ENCODE measurements around the gene SPEF2. TPM values are rescaled to one million over a fixed set of nuclear protein-coding genes. Genes with fewer than 3 reads are reported as not detected.
A peak's percentile ranks its signal among the peaks of the same experiment; 100 is the strongest.

SPEF2 gene
- total and polyA plus RNA-seq, 5 donors from 2014 or later = 0.75 to 4.4 (median 1.5) TPM

GRCh38 chr5:35657877-35658276 is 40.2 kb downstream of the SPEF2 start:
- no peaks in the 10 kb centered on the region for H3K36me3 ChIP-seq (ENCODE audit: control insufficient read depth, insufficient read depth, low read length)
- Mint-ChIP-seq H3K9me3 (peaks cover 0 to 10% (median 0%) of the 10 kb centered on the region in 7 donors), H3K27me3 (peaks cover 4% of the 10 kb centered on the region), H3K27ac (no peak overlapping the region), H3K4me3 (no peak overlapping the region), H3K36me3 (no peaks in the 10 kb centered on the region), H3K4me1 (no peaks in the 10 kb centered on the region)
- H3K4me1 ChIP-seq (ENCODE audit: control insufficient read depth, insufficient read depth, low read length, poor library complexity, severe bottlenecking) = no peaks in the 10 kb centered on the region
- DNase-seq (no peak), ATAC-seq (ENCODE audit: low read depth in 2 of 2) (no peak)
- H3K9me3 ChIP-seq (ENCODE audit: control insufficient read depth in 2 of 2, low read length in 2 of 2) = no peaks in the 10 kb centered on the region
- no peaks in the 10 kb centered on the region for H3K27me3 ChIP-seq (ENCODE audit: control insufficient read depth, insufficient read depth, low read length)
- H3K4me3 ChIP-seq (ENCODE audit: low read depth, low read length) = no peak overlapping the region
- no peak overlapping the region for H3K27ac ChIP-seq (ENCODE audit: insufficient read depth, low read length, poor library complexity, severe bottlenecking)

GRCh38 chr5:35659556-35659955 is 41.9 kb downstream of the SPEF2 start:
- H3K36me3 ChIP-seq (ENCODE audit: control insufficient read depth, insufficient read depth, low read length) = no peaks in the 10 kb centered on the region
- DNase-seq = no peak
- no peak overlapping the region for H3K27ac ChIP-seq (ENCODE audit: insufficient read depth, low read length, poor library complexity, severe bottlenecking)
- H3K27me3 ChIP-seq (ENCODE audit: control insufficient read depth, insufficient read depth, low read length) = no peaks in the 10 kb centered on the region
- no peak overlapping the region for H3K4me3 ChIP-seq (ENCODE audit: low read depth, low read length)
- H3K9me3 ChIP-seq (ENCODE audit: control insufficient read depth in 2 of 2, low read length in 2 of 2) = no peaks in the 10 kb centered on the region
- Mint-ChIP-seq H3K9me3 (peaks cover 0 to 12% (median 0%) of the 10 kb centered on the region in 7 donors), H3K27me3 (peaks cover 4% of the 10 kb centered on the region), H3K36me3 (peaks cover 5% of the 10 kb centered on the region), H3K4me3 (no peak overlapping the region), H3K27ac (no peak overlapping the region), H3K4me1 (peaks cover 0 to 3% (median under 1%) of the 10 kb centered on the region in 4 donors)
- ATAC-seq (ENCODE audit: low read depth in 2 of 2) = no peak
- no peaks in the 10 kb centered on the region for H3K4me1 ChIP-seq (ENCODE audit: control insufficient read depth, insufficient read depth, low read length, poor library complexity, severe bottlenecking)

- Mint-ChIP-seq H3K4me3 (no peak overlapping the region), H3K36me3 (peaks cover 5% of the 10 kb centered on the region), H3K27me3 (peaks cover 4% of the 10 kb centered on the region), H3K9me3 (peaks cover 0 to 12% (median 0%) of the 10 kb centered on the region in 7 donors), H3K27ac (no peak overlapping the region), H3K4me1 (peaks cover 0 to 3% (median under 1%) of the 10 kb centered on the region in 4 donors)
- Histone ChIP-seq H3K27me3 (ENCODE audit: control insufficient read depth, insufficient read depth, low read length) (no peaks in the 10 kb centered on the region), H3K4me1 (ENCODE audit: control insufficient read depth, insufficient read depth, low read length, poor library complexity, severe bottlenecking) (no peaks in the 10 kb centered on the region), H3K4me3 (ENCODE audit: low read depth, low read length) (no peak overlapping the region), H3K9me3 (ENCODE audit: control insufficient read depth in 2 of 2, low read length in 2 of 2) (no peaks in the 10 kb centered on the region), H3K36me3 (ENCODE audit: control insufficient read depth, insufficient read depth, low read length) (no peaks in the 10 kb centered on the region), H3K27ac (ENCODE audit: insufficient read depth, low read length, poor library complexity, severe bottlenecking) (no peak overlapping the region)
- DNase-seq = no peak
- no peak for ATAC-seq (ENCODE audit: low read depth in 2 of 2)
These were observed 42.8 kb downstream of the SPEF2 start for GRCh38 chr5:35660451-35660850.

DNA sequence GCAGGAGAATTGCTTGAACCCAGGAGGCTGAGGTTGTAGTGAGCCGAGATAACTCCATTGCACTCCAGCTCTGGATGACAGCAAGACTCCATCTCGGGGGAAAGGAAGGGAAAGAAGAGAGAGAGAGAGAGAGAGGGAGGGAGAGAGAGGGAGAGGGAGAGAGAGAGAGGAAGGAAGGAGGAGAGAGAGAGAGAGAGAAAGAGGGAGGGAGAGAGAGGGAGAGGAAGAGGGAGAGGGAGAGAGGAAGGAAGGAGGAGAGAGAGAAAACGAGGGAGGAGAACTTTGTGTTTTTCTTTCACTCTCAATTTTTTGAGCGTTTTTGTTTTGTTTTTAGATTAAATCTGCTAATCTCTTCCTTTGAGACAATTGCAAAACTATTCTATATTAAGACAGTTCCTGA is 46.9 kb downstream of the SPEF2 start:
- H3K27ac Mint-ChIP-seq = no peak overlapping the region
- no peak for DNase-seq
- no peaks in the 10 kb centered on the region for H3K27me3 ChIP-seq (ENCODE audit: control insufficient read depth, insufficient read depth, low read length)
- no peak for ATAC-seq (ENCODE audit: low read depth in 2 of 2)
- H3K27ac ChIP-seq (ENCODE audit: insufficient read depth, low read length, poor library complexity, severe bottlenecking) = no peak overlapping the region
- no peak overlapping the region for H3K4me3 Mint-ChIP-seq
- H3K4me1 ChIP-seq (ENCODE audit: control insufficient read depth, insufficient read depth, low read length, poor library complexity, severe bottlenecking) = no peaks in the 10 kb centered on the region
- H3K36me3 Mint-ChIP-seq = peaks cover 11% of the 10 kb centered on the region
- H3K9me3 ChIP-seq (ENCODE audit: control insufficient read depth in 2 of 2, low read length in 2 of 2) = no peaks in the 10 kb centered on the region
- H3K36me3 ChIP-seq (ENCODE audit: control insufficient read depth, insufficient read depth, low read length) = no peaks in the 10 kb centered on the region
- peaks cover 0 to 3% (median under 1%) of the 10 kb centered on the region in 4 donors for H3K4me1 Mint-ChIP-seq
- H3K9me3 Mint-ChIP-seq = peaks cover 0 to 12% (median 2%) of the 10 kb centered on the region in 7 donors
- H3K27me3 Mint-ChIP-seq = peaks cover 4% of the 10 kb centered on the region
- H3K4me3 ChIP-seq (ENCODE audit: low read depth, low read length) = no peak overlapping the region

GRCh38 chr5:35665096-35665495 is 47.4 kb downstream of the SPEF2 start:
- ATAC-seq (ENCODE audit: low read depth in 2 of 2) = no peak
- peaks cover 11% of the 10 kb centered on the region for H3K36me3 Mint-ChIP-seq

GRCh38 chr5:35668319-35668718 is 50.7 kb downstream of the SPEF2 start:
- Histone ChIP-seq H3K27me3 (ENCODE audit: control insufficient read depth, insufficient read depth, low read length) (no peaks in the 10 kb centered on the region), H3K9me3 (ENCODE audit: control insufficient read depth in 2 of 2, low read length in 2 of 2) (no peaks in the 10 kb centered on the region), H3K4me1 (ENCODE audit: control insufficient read depth, insufficient read depth, low read length, poor library complexity, severe bottlenecking) (peaks cover 7% of the 10 kb centered on the region), H3K27ac (ENCODE audit: insufficient read depth, low read length, poor library complexity, severe bottlenecking) (no peak overlapping the region), H3K4me3 (ENCODE audit: low read depth, low read length) (no peak overlapping the region), H3K36me3 (ENCODE audit: control insufficient read depth, insufficient read depth, low read length) (no peaks in the 10 kb centered on the region)
- peaks cover 7 to 29% (median 18%) of the 10 kb centered on the region in 4 donors for H3K4me1 Mint-ChIP-seq
- H3K4me3 Mint-ChIP-seq = no peak overlapping the region
- no peaks in the 10 kb centered on the region for H3K27me3 Mint-ChIP-seq
- H3K36me3 Mint-ChIP-seq = peaks cover 8% of the 10 kb centered on the region
- ATAC-seq (ENCODE audit: low read depth in 2 of 2) (no peak), DNase-seq (no peak)
- H3K27ac Mint-ChIP-seq = no peak overlapping the region
- H3K9me3 Mint-ChIP-seq = peaks cover 0 to 3% (median 0%) of the 10 kb centered on the region in 7 donors

More at GRCh38 chr5:35665096-35665495, 47.4 kb downstream of the SPEF2 start:
- Histone ChIP-seq H3K4me1 (ENCODE audit: control insufficient read depth, insufficient read depth, low read length, poor library complexity, severe bottlenecking) (no peaks in the 10 kb centered on the region), H3K27ac (ENCODE audit: insufficient read depth, low read length, poor library complexity, severe bottlenecking) (no peak overlapping the region), H3K27me3 (ENCODE audit: control insufficient read depth, insufficient read depth, low read length) (no peaks in the 10 kb centered on the region), H3K4me3 (ENCODE audit: low read depth, low read length) (no peak overlapping the region), H3K9me3 (ENCODE audit: control insufficient read depth in 2 of 2, low read length in 2 of 2) (no peaks in the 10 kb centered on the region), H3K36me3 (ENCODE audit: control insufficient read depth, insufficient read depth, low read length) (no peaks in the 10 kb centered on the region)
- Mint-ChIP-seq H3K4me3 (no peak overlapping the region), H3K4me1 (peaks cover 0 to 4% (median 2%) of the 10 kb centered on the region in 4 donors), H3K27me3 (peaks cover 4% of the 10 kb centered on the region), H3K27ac (no peak overlapping the region), H3K9me3 (peaks cover 0 to 12% (median 2%) of the 10 kb centered on the region in 7 donors)
- no peak for DNase-seq

DNA sequence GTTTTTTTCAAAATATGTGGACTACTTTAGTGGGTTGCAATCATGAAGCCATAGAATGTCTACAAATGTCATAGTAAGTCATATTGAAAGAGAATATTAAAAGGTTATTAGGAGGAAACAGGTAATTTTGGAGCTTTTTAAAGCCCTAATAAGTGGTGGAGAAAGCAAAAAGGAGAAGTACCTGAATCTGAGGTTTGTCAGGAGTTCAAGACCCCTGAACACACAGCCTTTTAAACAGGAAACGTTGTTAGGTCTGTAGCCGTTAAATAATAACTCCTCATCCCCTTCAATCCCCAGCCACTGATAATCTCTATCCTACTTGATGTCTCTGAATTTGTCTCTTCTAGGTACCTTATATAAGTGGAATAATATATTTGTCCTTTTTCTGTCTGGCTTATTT is 51.1 kb downstream of the SPEF2 start:
- H3K9me3 ChIP-seq (ENCODE audit: control insufficient read depth in 2 of 2, low read length in 2 of 2) = no peaks in the 10 kb centered on the region
- H3K27ac Mint-ChIP-seq = no peak overlapping the region
- H3K4me3 ChIP-seq (ENCODE audit: low read depth, low read length) = no peak overlapping the region
- peaks cover 6% of the 10 kb centered on the region for H3K36me3 Mint-ChIP-seq
- H3K9me3 Mint-ChIP-seq = peaks cover 0 to 3% (median 0%) of the 10 kb centered on the region in 7 donors
- H3K27ac ChIP-seq (ENCODE audit: insufficient read depth, low read length, poor library complexity, severe bottlenecking) = no peak overlapping the region
- H3K4me3 Mint-ChIP-seq = no peak overlapping the region
- ATAC-seq (ENCODE audit: low read depth in 2 of 2) (no peak), DNase-seq (no peak)
- H3K4me1 Mint-ChIP-seq = peaks cover 7 to 34% (median 22%) of the 10 kb centered on the region in 4 donors
- no peaks in the 10 kb centered on the region for H3K27me3 Mint-ChIP-seq
- H3K4me1 ChIP-seq (ENCODE audit: control insufficient read depth, insufficient read depth, low read length, poor library complexity, severe bottlenecking) = peaks cover 7% of the 10 kb centered on the region
- no peaks in the 10 kb centered on the region for H3K36me3 ChIP-seq (ENCODE audit: control insufficient read depth, insufficient read depth, low read length)
- H3K27me3 ChIP-seq (ENCODE audit: control insufficient read depth, insufficient read depth, low read length) = no peaks in the 10 kb centered on the region

DNA sequence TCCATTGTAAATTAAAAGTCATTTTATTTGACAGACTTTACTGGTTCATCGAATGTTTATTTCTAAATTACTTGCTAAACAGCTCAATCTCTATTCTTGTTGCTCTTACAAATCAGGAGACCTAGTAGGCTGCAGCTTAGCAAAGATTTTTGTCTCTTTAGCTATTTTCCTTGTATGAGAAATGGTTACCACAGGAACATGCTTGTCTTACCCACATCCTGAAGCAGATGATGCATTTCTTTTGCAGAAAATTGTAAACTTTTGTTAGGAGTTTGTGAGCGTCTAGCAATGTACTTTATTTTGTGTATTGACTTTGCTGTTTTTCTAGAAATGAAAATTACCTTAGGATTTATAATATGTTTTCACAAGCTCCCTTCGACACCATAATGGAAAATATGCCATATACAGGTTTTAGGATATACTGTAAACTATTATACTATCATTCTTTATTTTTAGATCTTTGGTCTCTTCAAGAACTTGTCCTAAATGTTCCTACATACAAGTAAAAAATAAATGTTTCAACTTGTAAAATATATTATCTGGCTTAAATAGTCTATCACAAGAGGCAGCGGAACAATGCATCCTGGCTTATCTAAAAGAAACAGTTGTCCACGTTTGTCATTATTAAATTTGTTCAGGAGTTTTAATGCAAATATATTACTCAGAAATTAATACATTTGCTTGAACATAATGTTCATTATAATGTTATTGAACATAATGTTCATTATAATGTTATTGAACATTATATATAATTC is 54.1 kb downstream of the SPEF2 start:
- Mint-ChIP-seq H3K4me3 (peak overlapping the region in 1 of 4 donors; percentile 33), H3K27ac (peak overlapping the region; percentile 12 to 49 (median 45)), H3K27me3 (no peaks in the 10 kb centered on the region), H3K9me3 (no peaks in the 10 kb centered on the region), H3K4me1 (peaks cover 7 to 35% (median 23%) of the 10 kb centered on the region in 4 donors), H3K36me3 (peaks cover 5% of the 10 kb centered on the region)
- Histone ChIP-seq H3K27me3 (ENCODE audit: control insufficient read depth, insufficient read depth, low read length) (no peaks in the 10 kb centered on the region), H3K27ac (ENCODE audit: insufficient read depth, low read length, poor library complexity, severe bottlenecking) (no peak overlapping the region), H3K4me1 (ENCODE audit: control insufficient read depth, insufficient read depth, low read length, poor library complexity, severe bottlenecking) (peaks cover 7% of the 10 kb centered on the region), H3K9me3 (ENCODE audit: control insufficient read depth in 2 of 2, low read length in 2 of 2) (no peaks in the 10 kb centered on the region), H3K4me3 (ENCODE audit: low read depth, low read length) (peak overlapping the region; percentile 13), H3K36me3 (ENCODE audit: control insufficient read depth, insufficient read depth, low read length) (no peaks in the 10 kb centered on the region)
- DNase-seq = peak in 2 of 3 donors; percentile 39 to 47
- ATAC-seq (ENCODE audit: low read depth in 2 of 2) = peak; percentile 68 to 73

Data from CD4-positive, CD25-positive, alpha-beta regulatory T cell (primary cell).